PC-9 (cell line): ENCODE results near the gene FERMT3.
A peak's percentile ranks its signal among the peaks of the same experiment; 100 is the strongest.

ENCODE experiments used
- CTCF ChIP-seq: fragments of 200-600 bp; sonication (generic); conservative IDR thresholded peaks from 2 replicates; pipeline ENCODE4 v1.6.1; 2017; ENCODE audit warnings: mixed run types, antibody characterized with exemption, mild to moderate bottlenecking, moderate library complexity
- EZH2 ChIP-seq: fragments of 200-600 bp; sonication (generic); IDR thresholded peaks from 2 replicates; pipeline ENCODE4 v1.8.0; 2017; ENCODE audit warnings: antibody characterized with exemption, low read depth

- TF ChIP-seq CTCF (0 out of 2 replicates have a peak, but pooled peaks have one; percentile 26), EZH2 (no peak)
These were observed 21.3 kb upstream of the FERMT3 start for GRCh38 chr11:64185175-64185692.
